Activated CD8-positive, alpha-beta T cell treated with anti-CD3 and anti-CD28 coated beads, Interleukin-2, amount 10 ng/mL, durations not matched to agents 7 days and 5 days (primary cell): ENCODE data around the gene GTF3C4. TPM values are rescaled to one million over a fixed set of nuclear protein-coding genes. Genes with fewer than 3 reads are reported as not detected.

Experiments
- ATAC-seq: fragments of 150-1000 bp; cut with Tn5 transposase; one replicate; pipeline ENCODE4 v1.10.0; 2021; ENCODE audit warnings: moderate library complexity
- CTCF ChIA-PET: fragments of 350-600 bp; sonication (Branson Sonifier 250); formaldehyde crosslinking; loops from one replicate; lab custom pipeline; 2021; ENCODE audit warnings: antibody characterized with exemption; lab: Charles Lee
- POLR2A ChIA-PET: fragments of 350-600 bp; sonication (Branson Sonifier 250); formaldehyde crosslinking; loops from one replicate; lab custom pipeline; 2021; ENCODE audit warnings: antibody characterized with exemption; lab: Charles Lee
- DNase-seq: peaks from one replicate; pipeline ENCODE4 v3.0.0-alpha.2; 2020
- H3K27ac Mint-ChIP-seq: one replicate; pipeline ENCODE4 v1.8.0; 2021; ENCODE audit warnings: mild to moderate bottlenecking, mixed read lengths
- H3K27me3 Mint-ChIP-seq: one replicate; pipeline ENCODE4 v1.8.0; 2021; ENCODE audit warnings: low read depth, mixed read lengths
- H3K36me3 Mint-ChIP-seq: one replicate; pipeline ENCODE4 v1.8.0; 2021; ENCODE audit warnings: low read depth, mixed read lengths
- H3K4me1 Mint-ChIP-seq: one replicate; pipeline ENCODE4 v1.8.0; 2021; ENCODE audit warnings: low read depth, mixed read lengths
- H3K4me3 Mint-ChIP-seq: one replicate; pipeline ENCODE4 v1.8.0; 2021; ENCODE audit warnings: mild to moderate bottlenecking, mixed read lengths
- H3K9me3 Mint-ChIP-seq: one replicate; pipeline ENCODE4 v1.8.0; 2022; ENCODE audit warnings: mixed read lengths; ENCODE audit not compliant: insufficient read depth
- total RNA-seq, 2 experiments: library from RNA; stranded (reverse); gene quantifications; one replicate each; pipeline ENCODE4 v1.2.3, GENCODE V29; 2021

GTF3C4 gene, protein sequence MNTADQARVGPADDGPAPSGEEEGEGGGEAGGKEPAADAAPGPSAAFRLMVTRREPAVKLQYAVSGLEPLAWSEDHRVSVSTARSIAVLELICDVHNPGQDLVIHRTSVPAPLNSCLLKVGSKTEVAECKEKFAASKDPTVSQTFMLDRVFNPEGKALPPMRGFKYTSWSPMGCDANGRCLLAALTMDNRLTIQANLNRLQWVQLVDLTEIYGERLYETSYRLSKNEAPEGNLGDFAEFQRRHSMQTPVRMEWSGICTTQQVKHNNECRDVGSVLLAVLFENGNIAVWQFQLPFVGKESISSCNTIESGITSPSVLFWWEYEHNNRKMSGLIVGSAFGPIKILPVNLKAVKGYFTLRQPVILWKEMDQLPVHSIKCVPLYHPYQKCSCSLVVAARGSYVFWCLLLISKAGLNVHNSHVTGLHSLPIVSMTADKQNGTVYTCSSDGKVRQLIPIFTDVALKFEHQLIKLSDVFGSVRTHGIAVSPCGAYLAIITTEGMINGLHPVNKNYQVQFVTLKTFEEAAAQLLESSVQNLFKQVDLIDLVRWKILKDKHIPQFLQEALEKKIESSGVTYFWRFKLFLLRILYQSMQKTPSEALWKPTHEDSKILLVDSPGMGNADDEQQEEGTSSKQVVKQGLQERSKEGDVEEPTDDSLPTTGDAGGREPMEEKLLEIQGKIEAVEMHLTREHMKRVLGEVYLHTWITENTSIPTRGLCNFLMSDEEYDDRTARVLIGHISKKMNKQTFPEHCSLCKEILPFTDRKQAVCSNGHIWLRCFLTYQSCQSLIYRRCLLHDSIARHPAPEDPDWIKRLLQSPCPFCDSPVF
- total RNA-seq = 10 to 100 TPM; 12.2 to 13.0 TPM

GRCh38 chr9:132670457-132671391, at the start of gene GTF3C4:
Gene GTF3C4, plus strand, starts transcription at chr9:132670464. Its CDS starts 135 bp downstream, at chr9:132670599.
- no peaks in the 10 kb centered on the region for H3K27me3 Mint-ChIP-seq
- H3K9me3 Mint-ChIP-seq = no peaks in the 10 kb centered on the region
- CTCF ChIA-PET = interaction anchor here (0.9 to 2.8 kb wide), 10 partner anchors 10 to 231 kb away, joined by 3 to 8 read pairs (median 4); no protein-coding TSS in a partner anchor
- peak; percentile 51 for DNase-seq
- peaks cover 25% of the 10 kb centered on the region for H3K36me3 Mint-ChIP-seq
- POLR2A ChIA-PET = interaction anchor here (0.7 to 3.0 kb wide), 9 partner anchors 9 to 99 kb away, joined by 3 to 16 read pairs (median 3); no protein-coding TSS in a partner anchor
- peaks cover 37% of the 10 kb centered on the region for H3K4me1 Mint-ChIP-seq
- peak within 1 kb of the TSS; percentile 86 for H3K4me3 Mint-ChIP-seq
- ATAC-seq = peak; percentile 59
- peak within 1 kb of the TSS; percentile 87 for H3K27ac Mint-ChIP-seq

- POLR2A ChIA-PET = no interaction called here
- CTCF ChIA-PET = interaction anchor here (1.0 kb wide), 1 partner anchor 22 kb away, joined by 5 read pairs; no protein-coding TSS in a partner anchor
- Mint-ChIP-seq H3K36me3 (peaks cover 21% of the 10 kb centered on the region), H3K27me3 (no peaks in the 10 kb centered on the region), H3K4me1 (no peaks in the 10 kb centered on the region), H3K27ac (no peak overlapping the region), H3K9me3 (no peaks in the 10 kb centered on the region), H3K4me3 (no peak overlapping the region)
- ATAC-seq (no peak), DNase-seq (no peak)
Observed at GRCh38 chr9:132622159-132622558, 48.1 kb upstream of the GTF3C4 start.

GRCh38 chr9:132626285-132626684, 44.0 kb upstream of the GTF3C4 start:
- Mint-ChIP-seq H3K27ac (peak overlapping the region; percentile 6), H3K27me3 (no peaks in the 10 kb centered on the region), H3K4me1 (no peaks in the 10 kb centered on the region), H3K4me3 (no peak overlapping the region), H3K9me3 (no peaks in the 10 kb centered on the region), H3K36me3 (peaks cover 22% of the 10 kb centered on the region)
- ChIA-PET CTCF (no interaction called here), POLR2A (interaction anchor here (0.6 kb wide), 1 partner anchor 921 kb away, joined by 5 read pairs; no protein-coding TSS in a partner anchor)
- DNase-seq (no peak), ATAC-seq (no peak)

GRCh38 chr9:132627106-132627505, 43.2 kb upstream of the GTF3C4 start:
- ChIA-PET POLR2A (no interaction called here), CTCF (no interaction called here)
- DNase-seq = no peak
- Mint-ChIP-seq H3K4me3 (no peak overlapping the region), H3K9me3 (no peaks in the 10 kb centered on the region), H3K27me3 (no peaks in the 10 kb centered on the region), H3K27ac (no peak overlapping the region), H3K36me3 (peaks cover 22% of the 10 kb centered on the region), H3K4me1 (no peaks in the 10 kb centered on the region)
- ATAC-seq = no peak

DNA sequence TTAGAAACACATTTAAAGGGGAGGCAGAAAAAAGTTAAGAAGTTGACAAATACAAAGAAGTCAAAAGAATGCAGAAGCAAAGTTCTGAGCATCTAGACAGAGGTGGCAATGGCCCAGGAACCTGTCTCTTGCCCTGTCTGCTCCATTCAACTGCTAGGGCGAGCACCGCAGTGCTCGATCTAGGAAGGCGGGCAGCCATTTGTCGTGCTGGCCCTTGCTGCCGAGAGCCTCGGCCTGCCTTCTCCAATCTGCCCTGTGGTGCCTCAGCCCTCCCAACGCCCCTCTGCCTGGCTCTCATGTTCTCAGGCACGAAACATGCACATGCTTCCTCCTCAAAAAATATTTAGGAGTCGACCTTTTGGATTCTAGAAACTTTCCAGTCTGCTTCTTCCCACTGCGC, 42.7 kb upstream of the GTF3C4 start:
- CTCF ChIA-PET = no interaction called here
- Mint-ChIP-seq H3K4me1 (no peaks in the 10 kb centered on the region), H3K4me3 (no peak overlapping the region), H3K27me3 (no peaks in the 10 kb centered on the region), H3K9me3 (no peaks in the 10 kb centered on the region), H3K36me3 (peaks cover 22% of the 10 kb centered on the region), H3K27ac (no peak overlapping the region)
- POLR2A ChIA-PET = no interaction called here
- ATAC-seq (no peak), DNase-seq (no peak)

DNA sequence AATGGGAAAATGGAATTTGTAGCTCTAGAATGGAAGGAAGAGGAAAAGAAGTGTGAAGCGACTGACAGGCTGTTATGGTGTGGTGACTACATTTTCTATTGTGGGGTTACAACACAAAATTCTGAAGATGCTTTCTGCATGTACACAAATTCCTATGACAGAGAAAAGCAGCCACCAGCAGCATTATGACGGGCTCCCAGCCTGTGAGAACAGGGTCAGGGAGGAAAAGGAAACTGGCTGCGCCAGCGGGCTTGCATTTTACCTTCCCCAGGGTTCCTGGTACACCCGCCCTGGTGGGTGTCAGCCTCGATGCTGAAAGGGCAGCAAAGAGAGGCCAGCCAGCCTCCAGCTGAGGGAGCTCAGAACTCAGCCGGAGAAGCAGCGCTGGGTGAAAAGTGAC, 41.5 kb upstream of the GTF3C4 start:
- H3K27ac Mint-ChIP-seq = no peak overlapping the region
- H3K27me3 Mint-ChIP-seq = no peaks in the 10 kb centered on the region
- ChIA-PET POLR2A (no interaction called here), CTCF (no interaction called here)
- H3K9me3 Mint-ChIP-seq = no peaks in the 10 kb centered on the region
- peaks cover 22% of the 10 kb centered on the region for H3K36me3 Mint-ChIP-seq
- ATAC-seq = no peak
- DNase-seq = no peak
- H3K4me1 Mint-ChIP-seq = no peaks in the 10 kb centered on the region
- H3K4me3 Mint-ChIP-seq = no peak overlapping the region

DNA sequence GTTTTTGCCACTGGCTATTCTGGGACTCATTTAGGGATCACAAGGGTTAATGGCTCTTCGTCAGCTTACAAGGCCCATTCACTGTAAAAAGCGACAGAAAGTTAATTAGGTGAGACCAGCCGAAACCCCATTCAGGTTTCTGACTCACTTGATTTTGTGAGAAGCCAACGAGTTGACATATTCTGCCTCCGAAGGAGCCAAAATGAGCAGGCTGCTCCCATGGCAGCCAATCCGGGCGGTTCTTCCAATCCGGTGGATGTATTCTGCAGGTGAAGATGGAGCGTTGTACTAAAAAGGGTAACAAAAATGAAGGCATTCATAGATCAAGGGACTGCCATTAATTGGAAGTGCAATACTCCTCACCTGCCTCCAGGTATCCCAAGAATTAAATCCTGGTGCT, 40.1 kb upstream of the GTF3C4 start:
- Mint-ChIP-seq H3K9me3 (no peaks in the 10 kb centered on the region), H3K27me3 (no peaks in the 10 kb centered on the region), H3K27ac (no peak overlapping the region), H3K4me3 (no peak overlapping the region), H3K4me1 (no peaks in the 10 kb centered on the region), H3K36me3 (peaks cover 22% of the 10 kb centered on the region)
- CTCF ChIA-PET = no interaction called here
- DNase-seq = no peak
- POLR2A ChIA-PET = no interaction called here
- ATAC-seq = no peak

- Mint-ChIP-seq H3K4me1 (no peaks in the 10 kb centered on the region), H3K27ac (no peak overlapping the region), H3K27me3 (no peaks in the 10 kb centered on the region), H3K9me3 (no peaks in the 10 kb centered on the region), H3K36me3 (peaks cover 18% of the 10 kb centered on the region), H3K4me3 (no peak overlapping the region)
- ATAC-seq (no peak), DNase-seq (no peak)
- CTCF ChIA-PET = no interaction called here
- POLR2A ChIA-PET = no interaction called here
Observed at GRCh38 chr9:132630811-132631210, 39.5 kb upstream of the GTF3C4 start.

DNA sequence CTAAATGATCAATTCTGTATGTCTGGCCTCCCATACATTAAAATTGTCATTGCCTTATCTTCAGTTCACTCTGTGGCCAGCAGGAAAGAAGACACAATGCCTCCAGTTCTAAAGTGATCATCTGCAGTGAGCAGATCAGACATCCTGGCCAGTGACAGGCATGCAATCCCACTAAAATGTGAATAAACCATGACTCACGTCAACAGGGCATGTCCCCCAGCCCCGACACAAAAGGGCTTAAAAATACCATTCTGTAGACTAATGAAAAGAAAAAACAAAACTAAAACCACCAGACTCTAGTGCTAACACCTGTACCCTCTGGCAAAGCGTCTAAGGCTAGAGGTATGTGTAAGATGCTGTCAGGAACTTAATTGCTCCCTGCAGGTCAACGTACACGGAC, 39.0 kb upstream of the GTF3C4 start:
- Mint-ChIP-seq H3K4me1 (no peaks in the 10 kb centered on the region), H3K27me3 (no peaks in the 10 kb centered on the region), H3K36me3 (peaks cover 18% of the 10 kb centered on the region), H3K4me3 (no peak overlapping the region), H3K27ac (no peak overlapping the region), H3K9me3 (no peaks in the 10 kb centered on the region)
- DNase-seq (no peak), ATAC-seq (no peak)
- ChIA-PET POLR2A (no interaction called here), CTCF (no interaction called here)

DNA sequence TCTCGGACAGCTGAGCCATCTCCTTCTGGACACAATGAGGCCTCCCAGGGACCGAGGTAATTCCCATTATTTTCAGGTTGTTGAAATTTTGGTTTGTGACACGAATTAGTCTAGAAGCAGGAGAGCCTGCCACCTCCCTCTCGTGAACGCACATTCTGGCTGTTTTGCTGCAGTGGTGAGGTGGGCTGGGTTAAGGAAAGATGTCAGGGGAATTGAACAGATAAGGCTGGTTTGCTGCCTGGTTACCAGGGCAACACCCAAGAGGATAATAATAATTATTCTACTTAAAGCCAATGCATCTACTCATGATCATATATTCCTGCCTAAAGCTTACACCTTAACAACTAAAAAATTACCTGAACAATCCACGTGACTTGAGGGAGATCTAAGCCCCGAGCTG, 38.6 kb upstream of the GTF3C4 start:
- no peak for ATAC-seq
- Mint-ChIP-seq H3K4me1 (no peaks in the 10 kb centered on the region), H3K4me3 (no peak overlapping the region), H3K27me3 (no peaks in the 10 kb centered on the region), H3K27ac (no peak overlapping the region), H3K36me3 (peaks cover 14% of the 10 kb centered on the region), H3K9me3 (no peaks in the 10 kb centered on the region)
- POLR2A ChIA-PET = no interaction called here
- no peak for DNase-seq
- CTCF ChIA-PET = no interaction called here

DNA sequence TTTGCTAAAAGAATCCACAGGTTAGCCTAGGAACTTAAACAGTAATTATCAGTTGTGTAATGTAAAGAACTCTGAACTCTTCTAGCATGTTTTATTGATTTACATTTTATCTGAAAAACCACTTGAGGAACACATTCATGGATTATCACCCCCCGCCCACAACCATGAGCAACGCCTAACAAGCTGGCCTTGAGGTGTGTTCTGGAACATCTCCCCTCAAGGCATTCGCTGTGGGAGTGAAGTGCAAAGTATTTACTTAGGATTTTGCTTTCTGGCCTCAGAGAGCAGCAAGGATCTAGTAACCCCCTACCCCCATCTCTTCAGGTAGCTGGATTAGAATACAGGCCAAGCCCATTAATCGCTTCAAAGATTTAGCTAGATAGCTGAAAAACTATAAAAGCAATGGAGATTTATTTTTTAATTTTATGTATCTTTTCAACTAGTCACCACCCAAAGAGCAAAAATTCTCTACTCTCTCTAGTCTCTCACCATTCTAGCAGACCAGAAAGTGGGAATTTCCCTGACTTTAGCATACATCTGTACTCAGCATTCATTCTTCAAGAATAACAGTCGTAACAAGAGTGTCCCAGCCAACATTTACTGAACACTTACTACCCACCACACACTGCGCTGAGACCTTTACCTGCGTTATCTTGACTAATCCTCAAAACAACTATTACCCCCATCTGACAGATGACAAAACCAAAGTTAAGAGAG, 37.7 kb upstream of the GTF3C4 start:
- no peak overlapping the region for H3K4me3 Mint-ChIP-seq
- no peaks in the 10 kb centered on the region for H3K9me3 Mint-ChIP-seq
- H3K36me3 Mint-ChIP-seq = peaks cover 12% of the 10 kb centered on the region
- H3K4me1 Mint-ChIP-seq = no peaks in the 10 kb centered on the region
- CTCF ChIA-PET = no interaction called here
- H3K27me3 Mint-ChIP-seq = no peaks in the 10 kb centered on the region
- POLR2A ChIA-PET = no interaction called here
- H3K27ac Mint-ChIP-seq = no peak overlapping the region
- no peak for ATAC-seq
- DNase-seq = no peak
